ENCODE results near the gene MUC5AC. TPM values are rescaled to one million over a fixed set of nuclear protein-coding genes. Genes with fewer than 3 reads are reported as not detected.

Gene MUC5AC
- total RNA-seq, 1 experiment from 2014 or later = under 0.01 TPM

- no peaks in the 10 kb centered on the region for H3K9me3 ChIP-seq (ENCODE audit: control insufficient read depth in 1 of 2, insufficient read depth in 1 of 2, low read depth in 1 of 2, low read length in 2 of 2)
- no peak overlapping the region for H3K4me2 ChIP-seq (ENCODE audit: low read length)
- ChIA-PET POLR2A (no interaction called here), CTCF (no interaction called here), RAD21 (ENCODE audit: low non-redundant PET in 1 of 2, low total read pairs in 2 of 2, uncharacterized antibody in 2 of 2, unreplicated experiment in 2 of 2) (no interaction called here)
- no peaks in the 10 kb centered on the region for H3K36me3 ChIP-seq (ENCODE audit: control insufficient read depth in 1 of 2, insufficient read depth in 2 of 2, low read length in 2 of 2)
- no peak overlapping the region for H3K27ac ChIP-seq (ENCODE audit: low read depth, low read length)
- no peaks in the 10 kb centered on the region for H4K20me1 ChIP-seq (ENCODE audit: insufficient read depth)
- no peaks in the 10 kb centered on the region for H3K9me2 ChIP-seq (ENCODE audit: insufficient read depth)
- no peak overlapping the region for H2AFZ ChIP-seq (ENCODE audit: low read depth, low read length, poor library complexity, severe bottlenecking)
- no peak for DNase-seq (ENCODE audit: low read depth, low spot score)
- H3K9ac ChIP-seq (ENCODE audit: low read length) = no peak overlapping the region
- intact Hi-C loops (cut with micrococcal nuclease) = no loop called here
- no peak overlapping the region for H3K4me3 ChIP-seq (replicated peaks in 1 of 2; ENCODE audit: low read depth in 1 of 2, low read length in 2 of 2)
- H3K27me3 ChIP-seq (ENCODE audit: insufficient read depth, low read length) = peaks cover 11% of the 10 kb centered on the region
- BruUV-seq (replicated peaks) = no TSS peak
- no peaks in the 10 kb centered on the region for H3K79me2 ChIP-seq (ENCODE audit: insufficient read depth, low read length)
- TF ChIP-seq, protein P1, sequence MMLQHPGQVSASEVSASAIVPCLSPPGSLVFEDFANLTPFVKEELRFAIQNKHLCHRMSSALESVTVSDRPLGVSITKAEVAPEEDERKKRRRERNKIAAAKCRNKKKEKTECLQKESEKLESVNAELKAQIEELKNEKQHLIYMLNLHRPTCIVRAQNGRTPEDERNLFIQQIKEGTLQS (IDR thresholded peaks at IDR 0.05) = no peak
- TF ChIP-seq MAX (IDR thresholded peaks at IDR 0.05) = no peak
- no peak for TF ChIP-seq EGR1 (IDR thresholded peaks at IDR 0.05; ENCODE audit: low read depth)
- TF ChIP-seq EZH2phosphoT487 (IDR thresholded peaks at IDR 0.05; ENCODE audit: borderline replicate concordance) = no peak
- no peak for TF ChIP-seq REST (IDR thresholded peaks at IDR 0.05; ENCODE audit: low read depth)
- no peak for TF ChIP-seq JUND (IDR thresholded peaks at IDR 0.05)
- TF ChIP-seq SRF (IDR thresholded peaks at IDR 0.05; ENCODE audit: low read depth) = no peak
- no peak for TF ChIP-seq ELF1 (IDR thresholded peaks at IDR 0.05; ENCODE audit: borderline replicate concordance, low read depth)
- TF ChIP-seq POLR2AphosphoS5 (IDR thresholded peaks at IDR 0.05; ENCODE audit: low read depth, low read length) = no peak
- TF ChIP-seq SP1 (IDR thresholded peaks at IDR 0.05; ENCODE audit: low read depth) = no peak
- no peak for TF ChIP-seq YY1 (IDR thresholded peaks at IDR 0.05; ENCODE audit: extremely low read depth, insufficient replicate concordance, low read depth, low read length)
- no peak for TF ChIP-seq ZNF274 (IDR thresholded peaks at IDR 0.05; ENCODE audit: low read depth, low read length)
- no peak for TF ChIP-seq TCF7L2 (IDR thresholded peaks at IDR 0.05; ENCODE audit: borderline replicate concordance, extremely low read depth, insufficient read depth, insufficient read length)
- no peak for TF ChIP-seq ZFX (IDR thresholded peaks at IDR 0.05)
- TF ChIP-seq CBX3 (IDR thresholded peaks at IDR 0.05; ENCODE audit: low read depth) = no peak
- no peak for TF ChIP-seq EZH2 (IDR thresholded peaks at IDR 0.05)
- no peaks in the 10 kb centered on the region for H3K4me1 ChIP-seq (ENCODE audit: control insufficient read depth in 1 of 2, insufficient read depth in 2 of 2, low read length in 2 of 2)
- no peak for ATAC-seq
Observed at GRCh38 chr11:1122664-1123002, 35.1 kb upstream of the MUC5AC start.
